ENCODE data around the gene HABP2.

Gene HABP2

GRCh38 chr10:113516061-113516460 is 36.8 kb upstream of the HABP2 start:
- no peak for DNase-seq (ENCODE audit: low spot score)
- TF ChIP-seq CTCF (IDR thresholded peaks at IDR 0.05): no peak
- Histone ChIP-seq H3K4me3 (no peak overlapping the region), H3K27ac (no peak overlapping the region)

GRCh38 chr10:113517165-113517900 is 35.5 kb upstream of the HABP2 start:
- Histone ChIP-seq H3K27ac (no peak overlapping the region), H3K4me3 (no peak overlapping the region)
- no peak for TF ChIP-seq CTCF (IDR thresholded peaks at IDR 0.05)
- no peak for DNase-seq (ENCODE audit: low spot score)

- no peak for TF ChIP-seq CTCF (IDR thresholded peaks at IDR 0.05)
- Histone ChIP-seq H3K4me3 (no peak overlapping the region), H3K27ac (no peak overlapping the region)
- DNase-seq (ENCODE audit: low spot score): no peak
These were observed 35.0 kb upstream of the HABP2 start for GRCh38 chr10:113517901-113518260.

GRCh38 chr10:113518415-113518814 is 34.4 kb upstream of the HABP2 start:
- DNase-seq (ENCODE audit: low spot score): no peak
- TF ChIP-seq CTCF (IDR thresholded peaks at IDR 0.05): no peak
- Histone ChIP-seq H3K27ac (no peak overlapping the region), H3K4me3 (no peak overlapping the region)

- no peak for DNase-seq (ENCODE audit: low spot score)
- no peak overlapping the region for H3K27ac ChIP-seq
- no peak overlapping the region for H3K4me3 ChIP-seq
- TF ChIP-seq CTCF (IDR thresholded peaks at IDR 0.05): no peak
These were observed 33.8 kb upstream of the HABP2 start for GRCh38 chr10:113518816-113519591.

- no peak for TF ChIP-seq CTCF (IDR thresholded peaks at IDR 0.05)
- DNase-seq (ENCODE audit: low spot score): no peak
- peak overlapping the region in 1 of 2 donors; percentile 17 for H3K27ac ChIP-seq
- no peak overlapping the region for H3K4me3 ChIP-seq
These were observed 33.2 kb upstream of the HABP2 start for GRCh38 chr10:113519681-113520115.

- DNase-seq (ENCODE audit: low spot score): no peak
- Histone ChIP-seq H3K27ac (peak overlapping the region in 1 of 2 donors; percentile 17), H3K4me3 (no peak overlapping the region)
- no peak for TF ChIP-seq CTCF (IDR thresholded peaks at IDR 0.05)
These were observed 32.6 kb upstream of the HABP2 start for GRCh38 chr10:113520261-113520660.

All from coronary artery (tissue), 2 donors.